Measurements from ENCODE around the gene PGA4. TPM values are rescaled to one million over a fixed set of nuclear protein-coding genes. Genes with fewer than 3 reads are reported as not detected.
"Not testable (repeated sequence)": the region's sequence is repeated elsewhere in the genome, so short reads cannot be mapped to it uniquely, and the experiment has no call there.

The PGA4 gene
- total RNA-seq, 1 donor from 2014 or later: not detected

DNA sequence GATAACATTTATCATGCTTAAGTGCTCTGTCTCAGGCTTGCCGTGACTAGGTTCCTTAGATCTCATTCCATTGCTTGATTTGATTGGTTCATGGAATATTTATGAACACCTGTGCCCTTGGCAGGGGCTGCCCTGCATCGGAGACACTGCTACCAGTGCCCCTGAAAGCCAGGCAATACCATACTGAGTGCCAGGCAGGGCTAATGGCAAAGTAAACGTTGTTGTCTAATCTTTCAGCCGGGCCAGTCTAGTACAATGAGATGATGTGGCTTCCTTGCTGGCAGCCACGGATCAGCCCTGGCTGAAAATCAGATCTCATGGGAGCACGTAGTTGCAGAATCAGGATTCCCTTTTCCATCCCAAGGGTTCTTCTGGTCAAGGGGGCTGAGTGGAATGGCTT lies 23.8 kb upstream of the PGA4 start:
- Mint-ChIP-seq H3K36me3 (ENCODE audit: low read depth) (no peaks in the 10 kb centered on the region), H3K27me3 (ENCODE audit: low read depth) (peaks cover 43% of the 10 kb centered on the region), H3K4me1 (ENCODE audit: low read depth) (no peaks in the 10 kb centered on the region), H3K27ac (ENCODE audit: unreplicated experiment) (no peak overlapping the region), H3K4me3 (ENCODE audit: unreplicated experiment) (no peak overlapping the region), H3K9me3 (ENCODE audit: low read depth) (peaks cover 6% of the 10 kb centered on the region)
- DNase-seq (ENCODE audit: low spot score): no peak
- TF ChIP-seq, protein P1, sequence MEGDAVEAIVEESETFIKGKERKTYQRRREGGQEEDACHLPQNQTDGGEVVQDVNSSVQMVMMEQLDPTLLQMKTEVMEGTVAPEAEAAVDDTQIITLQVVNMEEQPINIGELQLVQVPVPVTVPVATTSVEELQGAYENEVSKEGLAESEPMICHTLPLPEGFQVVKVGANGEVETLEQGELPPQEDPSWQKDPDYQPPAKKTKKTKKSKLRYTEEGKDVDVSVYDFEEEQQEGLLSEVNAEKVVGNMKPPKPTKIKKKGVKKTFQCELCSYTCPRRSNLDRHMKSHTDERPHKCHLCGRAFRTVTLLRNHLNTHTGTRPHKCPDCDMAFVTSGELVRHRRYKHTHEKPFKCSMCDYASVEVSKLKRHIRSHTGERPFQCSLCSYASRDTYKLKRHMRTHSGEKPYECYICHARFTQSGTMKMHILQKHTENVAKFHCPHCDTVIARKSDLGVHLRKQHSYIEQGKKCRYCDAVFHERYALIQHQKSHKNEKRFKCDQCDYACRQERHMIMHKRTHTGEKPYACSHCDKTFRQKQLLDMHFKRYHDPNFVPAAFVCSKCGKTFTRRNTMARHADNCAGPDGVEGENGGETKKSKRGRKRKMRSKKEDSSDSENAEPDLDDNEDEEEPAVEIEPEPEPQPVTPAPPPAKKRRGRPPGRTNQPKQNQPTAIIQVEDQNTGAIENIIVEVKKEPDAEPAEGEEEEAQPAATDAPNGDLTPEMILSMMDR (IDR thresholded peaks at IDR 0.05): no peak

GRCh38 chr11:61198948-61199523 lies 23.1 kb upstream of the PGA4 start:
- Mint-ChIP-seq H3K4me1 (ENCODE audit: low read depth) (no peaks in the 10 kb centered on the region), H3K27me3 (ENCODE audit: low read depth) (peaks cover 46% of the 10 kb centered on the region), H3K9me3 (ENCODE audit: low read depth) (peaks cover 6% of the 10 kb centered on the region), H3K36me3 (ENCODE audit: low read depth) (no peaks in the 10 kb centered on the region), H3K27ac (ENCODE audit: unreplicated experiment) (no peak overlapping the region), H3K4me3 (ENCODE audit: unreplicated experiment) (no peak overlapping the region)
- TF ChIP-seq, protein P1 (IDR thresholded peaks at IDR 0.05): no peak
- DNase-seq (ENCODE audit: low spot score): no peak

DNA sequence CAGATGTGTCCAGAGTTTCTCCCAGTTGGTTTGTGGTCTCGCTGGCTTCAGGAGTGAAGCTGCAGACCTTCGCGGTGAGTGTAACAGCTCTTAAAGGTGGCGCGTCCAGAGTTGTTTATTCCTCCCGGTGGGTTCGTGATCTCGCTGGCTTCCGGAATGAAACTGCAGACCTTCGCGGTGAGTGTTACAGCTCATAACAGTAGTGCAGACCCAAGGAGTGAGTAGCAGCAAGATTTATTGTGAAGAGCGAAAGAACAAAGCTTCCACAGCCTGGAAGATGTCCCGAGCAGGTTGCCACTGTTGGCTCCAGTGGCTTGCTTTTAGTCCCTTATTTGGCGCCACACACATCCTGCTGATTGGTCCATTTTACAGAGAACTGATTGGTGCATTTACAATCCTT lies 20.7 kb upstream of the PGA4 start:
- peaks cover 39% of the 10 kb centered on the region for H3K27me3 Mint-ChIP-seq (ENCODE audit: low read depth)
- H3K4me3 Mint-ChIP-seq (ENCODE audit: unreplicated experiment): no peak overlapping the region
- TF ChIP-seq, protein P1 (IDR thresholded peaks at IDR 0.05): no peak
- DNase-seq (ENCODE audit: low spot score): no peak
- H3K36me3 Mint-ChIP-seq (ENCODE audit: low read depth): no peaks in the 10 kb centered on the region
- peaks cover 6% of the 10 kb centered on the region for H3K9me3 Mint-ChIP-seq (ENCODE audit: low read depth)
- no peak overlapping the region for H3K27ac Mint-ChIP-seq (ENCODE audit: unreplicated experiment)
- H3K4me1 Mint-ChIP-seq (ENCODE audit: low read depth): no peaks in the 10 kb centered on the region

DNA sequence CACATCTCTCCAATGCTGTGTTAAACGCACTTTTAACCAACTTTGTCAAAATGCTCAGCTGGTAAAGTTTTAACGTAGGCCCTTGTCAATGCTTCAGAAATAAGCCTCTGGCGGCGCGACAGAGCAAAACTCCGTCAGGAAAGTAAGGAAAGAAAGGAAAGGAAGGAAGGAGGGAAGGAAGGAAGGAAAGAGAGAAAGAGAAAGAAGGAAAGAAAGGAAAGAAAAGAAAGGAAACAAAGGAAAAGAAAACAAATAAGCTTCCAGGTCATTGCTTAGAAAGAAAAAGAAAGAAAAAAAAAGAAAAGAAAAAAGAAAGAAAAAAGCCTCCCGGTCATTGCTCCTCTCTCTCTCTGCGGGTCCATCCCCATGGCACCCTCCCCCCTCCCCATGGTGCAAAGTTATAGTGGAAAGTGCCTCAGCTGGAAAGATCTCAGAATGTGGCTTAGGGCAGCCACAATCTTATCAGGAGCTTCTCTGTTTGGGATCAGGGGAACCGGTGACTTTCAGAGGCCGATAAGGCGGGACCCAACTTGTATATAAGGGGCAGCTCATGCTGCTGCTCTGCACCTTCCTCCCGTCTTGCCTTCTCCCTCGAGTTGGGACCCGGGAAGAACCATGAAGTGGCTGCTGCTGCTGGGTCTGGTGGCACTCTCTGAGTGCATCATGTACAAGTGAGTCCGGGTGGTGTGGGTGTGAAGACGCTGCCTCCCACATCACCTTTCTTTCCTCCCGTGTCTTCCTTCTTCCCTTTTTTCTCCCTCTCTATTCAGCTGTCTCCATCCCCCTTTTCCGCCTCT lies 19.0 kb upstream of the PGA4 start, which contains the start of gene PGA3:
Gene PGA3 (plus strand): TSS at position 566 of the 797 bp plus-strand sequence. CDS start 50 bp downstream, at position 616.
- peaks cover 36% of the 10 kb centered on the region for H3K27me3 Mint-ChIP-seq (ENCODE audit: low read depth)
- H3K4me3 Mint-ChIP-seq (ENCODE audit: unreplicated experiment); DNase-seq (ENCODE audit: low spot score); H3K36me3 Mint-ChIP-seq (ENCODE audit: low read depth); H3K4me1 Mint-ChIP-seq (ENCODE audit: low read depth); H3K9me3 Mint-ChIP-seq (ENCODE audit: low read depth); H3K27ac Mint-ChIP-seq (ENCODE audit: unreplicated experiment): not testable (repeated sequence)

DNA sequence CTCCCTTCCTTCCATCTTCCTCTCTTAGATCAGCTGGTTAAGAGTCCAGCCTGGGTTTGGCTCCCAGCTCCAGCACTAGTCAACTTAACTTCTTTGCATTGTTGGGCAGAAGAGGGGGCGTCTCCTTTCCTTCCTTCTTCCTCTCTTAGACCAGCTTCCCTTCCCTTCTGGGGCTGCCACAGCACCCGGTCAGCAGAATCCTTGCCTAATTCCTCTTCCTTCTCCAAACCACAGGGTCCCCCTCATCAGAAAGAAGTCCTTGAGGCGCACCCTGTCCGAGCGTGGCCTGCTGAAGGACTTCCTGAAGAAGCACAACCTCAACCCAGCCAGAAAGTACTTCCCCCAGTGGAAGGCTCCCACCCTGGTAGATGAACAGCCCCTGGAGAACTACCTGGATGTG lies 18.3 kb upstream of the PGA4 start:
- not testable (repeated sequence) for H3K27ac Mint-ChIP-seq (ENCODE audit: unreplicated experiment); H3K36me3 Mint-ChIP-seq (ENCODE audit: low read depth); H3K4me3 Mint-ChIP-seq (ENCODE audit: unreplicated experiment); H3K9me3 Mint-ChIP-seq (ENCODE audit: low read depth); DNase-seq (ENCODE audit: low spot score); H3K4me1 Mint-ChIP-seq (ENCODE audit: low read depth)
- peaks cover 35% of the 10 kb centered on the region for H3K27me3 Mint-ChIP-seq (ENCODE audit: low read depth)

GRCh38 chr11:61204502-61205059 lies 17.6 kb upstream of the PGA4 start:
- not testable (repeated sequence) for H3K27ac Mint-ChIP-seq (ENCODE audit: unreplicated experiment); H3K36me3 Mint-ChIP-seq (ENCODE audit: low read depth)

GRCh38 chr11:61207636-61208310 lies 14.4 kb upstream of the PGA4 start:
- not testable (repeated sequence) for DNase-seq (ENCODE audit: low spot score); H3K4me3 Mint-ChIP-seq (ENCODE audit: unreplicated experiment); H3K4me1 Mint-ChIP-seq (ENCODE audit: low read depth); H3K36me3 Mint-ChIP-seq (ENCODE audit: low read depth); H3K9me3 Mint-ChIP-seq (ENCODE audit: low read depth); H3K27ac Mint-ChIP-seq (ENCODE audit: unreplicated experiment)
- peaks cover 11% of the 10 kb centered on the region for H3K27me3 Mint-ChIP-seq (ENCODE audit: low read depth)

More at GRCh38 chr11:61204502-61205059, 17.6 kb upstream of the PGA4 start:
- DNase-seq (ENCODE audit: low spot score); H3K4me3 Mint-ChIP-seq (ENCODE audit: unreplicated experiment); H3K9me3 Mint-ChIP-seq (ENCODE audit: low read depth); H3K4me1 Mint-ChIP-seq (ENCODE audit: low read depth): not testable (repeated sequence)
- peaks cover 28% of the 10 kb centered on the region for H3K27me3 Mint-ChIP-seq (ENCODE audit: low read depth)

DNA sequence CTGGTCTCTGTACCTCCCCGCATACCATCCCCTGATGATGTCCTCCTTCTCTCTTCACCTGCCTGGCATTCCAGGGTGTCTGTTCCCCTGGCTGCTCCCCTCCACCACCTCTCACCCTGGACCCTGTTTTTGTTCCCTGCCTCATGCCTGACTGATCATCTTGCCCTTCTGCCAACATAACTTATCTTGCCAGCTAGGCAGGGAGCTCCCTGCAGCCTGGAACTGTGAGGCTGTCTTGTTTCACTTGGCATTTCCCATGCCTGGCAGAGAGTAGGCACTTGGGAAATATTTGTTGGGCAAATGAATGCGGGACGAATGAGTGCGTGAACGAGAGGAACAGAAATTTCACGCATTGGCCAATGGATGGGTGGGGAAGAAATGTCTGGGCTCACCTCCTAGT lies 11.5 kb upstream of the PGA4 start:
- not testable (repeated sequence) for H3K9me3 Mint-ChIP-seq (ENCODE audit: low read depth); H3K4me1 Mint-ChIP-seq (ENCODE audit: low read depth); DNase-seq (ENCODE audit: low spot score); H3K27me3 Mint-ChIP-seq (ENCODE audit: low read depth); H3K27ac Mint-ChIP-seq (ENCODE audit: unreplicated experiment); H3K4me3 Mint-ChIP-seq (ENCODE audit: unreplicated experiment); H3K36me3 Mint-ChIP-seq (ENCODE audit: low read depth)

DNA sequence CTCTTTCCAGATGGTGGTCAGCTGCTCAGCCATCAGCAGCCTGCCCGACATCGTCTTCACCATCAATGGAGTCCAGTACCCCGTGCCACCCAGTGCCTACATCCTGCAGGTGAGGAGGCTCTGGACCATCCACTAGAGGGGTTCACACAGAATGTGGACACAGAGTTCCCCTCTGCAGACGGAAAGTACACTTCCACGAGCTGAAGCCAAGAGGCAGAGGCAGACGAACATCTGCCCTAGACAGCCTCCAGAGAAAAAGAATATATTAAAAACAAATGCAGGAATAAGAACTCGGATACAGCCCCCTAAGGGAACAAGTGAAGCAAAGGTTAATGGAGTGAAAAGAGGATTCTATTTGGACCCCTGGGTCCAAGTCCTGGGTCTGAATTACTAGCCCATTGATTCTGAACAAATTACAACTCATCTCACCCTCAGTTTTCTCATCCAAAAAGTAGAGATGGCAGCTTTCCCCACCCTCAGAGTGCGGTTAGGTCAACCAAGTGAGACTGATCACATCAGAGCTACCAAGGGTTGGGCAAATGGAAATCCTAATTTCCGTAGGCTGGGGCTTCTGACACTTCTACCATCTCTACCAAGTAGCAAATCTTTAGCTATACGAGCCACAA lies 10.7 kb upstream of the PGA4 start:
- not testable (repeated sequence) for H3K27me3 Mint-ChIP-seq (ENCODE audit: low read depth); H3K4me1 Mint-ChIP-seq (ENCODE audit: low read depth); H3K4me3 Mint-ChIP-seq (ENCODE audit: unreplicated experiment); DNase-seq (ENCODE audit: low spot score); H3K9me3 Mint-ChIP-seq (ENCODE audit: low read depth); H3K36me3 Mint-ChIP-seq (ENCODE audit: low read depth); H3K27ac Mint-ChIP-seq (ENCODE audit: unreplicated experiment)
